CD14-positive monocyte (primary cell): Measurements from ENCODE around the gene DLGAP1. TPM values are rescaled to one million over a fixed set of nuclear protein-coding genes. Genes with fewer than 3 reads are reported as not detected.

ENCODE experiments used
- DNase-seq, 3 donors: peaks; one replicate each; pipeline ENCODE4 v3.0.0-alpha.2; 2011 to 2022
- H2AFZ ChIP-seq: 2 replicates; pipeline ENCODE4 v1.6.0; 2012; ENCODE audit warnings: mild to moderate bottlenecking, low read depth, low read length, inconsistent platforms; ENCODE audit not compliant: insufficient read depth, poor library complexity, severe bottlenecking
- H3K27ac ChIP-seq, 2 donors: 1 replicate in 1 of 2; 2 replicates in 1 of 2; pipeline ENCODE4 v1.5.1; 2012 to 2013; ENCODE audit warnings: low read length in 2 of 2, control low read depth in 1 of 2, inconsistent platforms in 1 of 2, low read depth in 1 of 2, mild to moderate bottlenecking in 1 of 2
- H3K27me3 ChIP-seq, 2 donors: one replicate each; pipeline versions ENCODE4 v1.6.0 to v1.6.1; 2011 to 2013; ENCODE audit warnings: low read length in 2 of 2; ENCODE audit not compliant: control insufficient read depth in 2 of 2, insufficient read depth in 2 of 2
- H3K36me3 ChIP-seq, 2 donors: replicated peaks in 1 of 2; 1 replicate in 1 of 2; 2 replicates in 1 of 2; pipeline versions ENCODE4 v1.5.1 to v1.6.1; 2012 to 2013; ENCODE audit warnings: low read length in 2 of 2, control low read depth in 1 of 2, inconsistent platforms in 1 of 2, mild to moderate bottlenecking in 1 of 2; ENCODE audit not compliant: insufficient read depth in 2 of 2, control insufficient read depth in 1 of 2
- H3K4me1 ChIP-seq, 2 donors: 1 replicate in 1 of 2; 2 replicates in 1 of 2; pipeline versions ENCODE4 v1.5.1 to v1.6.1; 2012 to 2013; ENCODE audit warnings: low read length in 2 of 2, control low read depth in 1 of 2, inconsistent platforms in 1 of 2, mild to moderate bottlenecking in 1 of 2, moderate library complexity in 1 of 2; ENCODE audit not compliant: insufficient read depth in 2 of 2, control insufficient read depth in 1 of 2
- H3K4me2 ChIP-seq: replicated peaks from 2 replicates; pipeline ENCODE3; 2012; ENCODE audit warnings: low read length, moderate library complexity, mild to moderate bottlenecking; ENCODE audit not compliant: poor library complexity, severe bottlenecking; ENCODE audit errors: extremely low read depth
- H3K4me3 ChIP-seq, 3 experiments: fragments of 200-600 bp in 1 of 3; sonication (generic) in 1 of 3; replicated peaks in 1 of 3; 1 replicate in 2 of 3; 2 replicates in 1 of 3; pipeline ENCODE4 v1.5.1; 2011 to 2013; ENCODE audit warnings: low read length in 3 of 3, mild to moderate bottlenecking in 3 of 3, control low read depth in 2 of 3, low read depth in 2 of 3, inconsistent platforms in 1 of 3, moderate library complexity in 1 of 3
- H3K79me2 ChIP-seq: 2 replicates; pipeline ENCODE4 v1.6.0; 2012; ENCODE audit warnings: mild to moderate bottlenecking, control low read depth, inconsistent platforms, low read length, moderate library complexity; ENCODE audit not compliant: insufficient read depth
- H3K9ac ChIP-seq: 2 replicates; pipeline ENCODE4 v1.6.0; 2017; ENCODE audit warnings: low read length, mild to moderate bottlenecking; ENCODE audit not compliant: insufficient read depth, poor library complexity, severe bottlenecking
- H3K9me3 ChIP-seq, 2 donors: replicated peaks in 1 of 2; 1 replicate in 1 of 2; 2 replicates in 1 of 2; pipeline versions ENCODE4 v1.5.1 to v1.6.1; 2012 to 2013; ENCODE audit warnings: low read length in 2 of 2, control low read depth in 1 of 2; ENCODE audit not compliant: control insufficient read depth in 1 of 2, insufficient read depth in 1 of 2
- H4K20me1 ChIP-seq: 2 replicates; pipeline ENCODE4 v1.6.0; 2012; ENCODE audit warnings: mild to moderate bottlenecking, low read length, control low read depth, moderate library complexity; ENCODE audit not compliant: insufficient read depth
- H3K27ac Mint-ChIP-seq, 7 donors: one replicate each; pipeline ENCODE4 v1.8.0; 2020; ENCODE audit warnings: mild to moderate bottlenecking in 7 of 7, mixed read lengths in 7 of 7, moderate library complexity in 6 of 7, inconsistent platforms in 2 of 7
- H3K27me3 Mint-ChIP-seq, 3 donors: one replicate each; pipeline ENCODE4 v1.8.0; 2021 to 2022; ENCODE audit warnings: low read depth in 3 of 3, mild to moderate bottlenecking in 3 of 3, mixed read lengths in 3 of 3, moderate library complexity in 3 of 3, inconsistent platforms in 1 of 3
- H3K36me3 Mint-ChIP-seq, 2 donors: one replicate each; pipeline ENCODE4 v1.8.0; 2020; ENCODE audit warnings: mixed read lengths in 2 of 2, inconsistent platforms in 1 of 2, mild to moderate bottlenecking in 1 of 2
- H3K4me1 Mint-ChIP-seq: one replicate; pipeline ENCODE4 v1.8.0; 2020; ENCODE audit warnings: mild to moderate bottlenecking, mixed read lengths
- H3K4me3 Mint-ChIP-seq, 2 donors: one replicate each; pipeline ENCODE4 v1.8.0; 2020; ENCODE audit warnings: mild to moderate bottlenecking in 2 of 2, mixed read lengths in 2 of 2, moderate library complexity in 1 of 2
- H3K9me3 Mint-ChIP-seq, 7 donors: one replicate each; pipeline ENCODE4 v1.8.0; 2020 to 2022; ENCODE audit warnings: mixed read lengths in 7 of 7, mild to moderate bottlenecking in 6 of 7, moderate library complexity in 6 of 7, inconsistent platforms in 2 of 7
- WGBS: methylation state at CpG from one replicate; pipeline ENCODE4 v1.1.5; 2013; ENCODE audit warnings: missing lambda C conversion rate; ENCODE audit not compliant: insufficient coverage; 5-methylcytosine and 5-hydroxymethylcytosine counted together
- intact Hi-C, 2 donors: fragments of 100-400 bp; cut with micrococcal nuclease; formaldehyde crosslinking; loops; one replicate each; pipeline versions ENCODE4 v1.15.0 to v1.15.1; 2023
- polyA plus RNA-seq, 3 donors: library from polyadenylated mRNA; depleted of rRNA in 1 of 3; unstranded in 2 of 3; stranded (reverse) in 1 of 3; fragments of 300-500 nt in 2 of 3; fragments of >200 nt in 1 of 3; fragmentation: Illumina TruSeq in 2 of 3; gene quantifications; 1 replicate in 2 of 3; 2 replicates in 1 of 3; pipeline ENCODE4 v1.2.3, GENCODE V29; 2012 to 2021
- TF ChIP-seq, protein P1 (sequence below): fragments of 200-600 bp; IDR thresholded peaks from one replicate; pipeline ENCODE4 v1.8.0; 2022; ENCODE audit warnings: antibody characterized with exemption, mild to moderate bottlenecking

DLGAP1 gene
- polyA plus RNA-seq, 3 donors, result 0.09 to 0.42 TPM; not detected in 1

GRCh38 chr18:3452750-3453539 lies 1002.2 kb downstream of the DLGAP1 start:
- Mint-ChIP-seq H3K9me3 (peaks cover 0 to 3% (median 0%) of the 10 kb centered on the region in 7 donors), H3K4me3 (peak overlapping the region; percentile 93 to 94), H3K27ac (peak overlapping the region; percentile 87 to 100 (median 97)), H3K4me1 (peaks cover 22% of the 10 kb centered on the region), H3K27me3 (peaks cover 0 to 4% (median 1%) of the 10 kb centered on the region in 3 donors), H3K36me3 (peaks cover 18 to 20% of the 10 kb centered on the region in 2 donors)
- H3K4me1 ChIP-seq, result peaks cover 32 to 42% of the 10 kb centered on the region in 2 donors
- no peaks in the 10 kb centered on the region for H3K9me3 ChIP-seq
- H3K9ac ChIP-seq, result peak overlapping the region; percentile 98
- WGBS, result 85% methylated on average over 12 of the region's 17 CpGs
- H3K36me3 ChIP-seq, result peaks cover 20 to 24% of the 10 kb centered on the region in 2 donors
- no peaks in the 10 kb centered on the region for H3K27me3 ChIP-seq
- DNase-seq, result no peak
- peak overlapping the region; percentile 48 for H2AFZ ChIP-seq
- peak overlapping the region; percentile 73 to 86 (median 77) for H3K4me3 ChIP-seq
- peaks cover 26% of the 10 kb centered on the region for H4K20me1 ChIP-seq
- H3K27ac ChIP-seq, result peak overlapping the region in 1 of 2 donors; percentile 99
- H3K79me2 ChIP-seq, result peaks cover 51% of the 10 kb centered on the region
- peak overlapping the region; percentile 79 for H3K4me2 ChIP-seq
- TF ChIP-seq, protein P1, sequence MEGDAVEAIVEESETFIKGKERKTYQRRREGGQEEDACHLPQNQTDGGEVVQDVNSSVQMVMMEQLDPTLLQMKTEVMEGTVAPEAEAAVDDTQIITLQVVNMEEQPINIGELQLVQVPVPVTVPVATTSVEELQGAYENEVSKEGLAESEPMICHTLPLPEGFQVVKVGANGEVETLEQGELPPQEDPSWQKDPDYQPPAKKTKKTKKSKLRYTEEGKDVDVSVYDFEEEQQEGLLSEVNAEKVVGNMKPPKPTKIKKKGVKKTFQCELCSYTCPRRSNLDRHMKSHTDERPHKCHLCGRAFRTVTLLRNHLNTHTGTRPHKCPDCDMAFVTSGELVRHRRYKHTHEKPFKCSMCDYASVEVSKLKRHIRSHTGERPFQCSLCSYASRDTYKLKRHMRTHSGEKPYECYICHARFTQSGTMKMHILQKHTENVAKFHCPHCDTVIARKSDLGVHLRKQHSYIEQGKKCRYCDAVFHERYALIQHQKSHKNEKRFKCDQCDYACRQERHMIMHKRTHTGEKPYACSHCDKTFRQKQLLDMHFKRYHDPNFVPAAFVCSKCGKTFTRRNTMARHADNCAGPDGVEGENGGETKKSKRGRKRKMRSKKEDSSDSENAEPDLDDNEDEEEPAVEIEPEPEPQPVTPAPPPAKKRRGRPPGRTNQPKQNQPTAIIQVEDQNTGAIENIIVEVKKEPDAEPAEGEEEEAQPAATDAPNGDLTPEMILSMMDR, result no peak
- intact Hi-C loops, result loop anchor here (5.0 to 10.0 kb wide), 5 partner anchors 168 to 798 kb away; partner anchors contain the start of genes EMILIN2 (in 1 of the 2) and SMCHD1 (in 1 of the 2)

DNA sequence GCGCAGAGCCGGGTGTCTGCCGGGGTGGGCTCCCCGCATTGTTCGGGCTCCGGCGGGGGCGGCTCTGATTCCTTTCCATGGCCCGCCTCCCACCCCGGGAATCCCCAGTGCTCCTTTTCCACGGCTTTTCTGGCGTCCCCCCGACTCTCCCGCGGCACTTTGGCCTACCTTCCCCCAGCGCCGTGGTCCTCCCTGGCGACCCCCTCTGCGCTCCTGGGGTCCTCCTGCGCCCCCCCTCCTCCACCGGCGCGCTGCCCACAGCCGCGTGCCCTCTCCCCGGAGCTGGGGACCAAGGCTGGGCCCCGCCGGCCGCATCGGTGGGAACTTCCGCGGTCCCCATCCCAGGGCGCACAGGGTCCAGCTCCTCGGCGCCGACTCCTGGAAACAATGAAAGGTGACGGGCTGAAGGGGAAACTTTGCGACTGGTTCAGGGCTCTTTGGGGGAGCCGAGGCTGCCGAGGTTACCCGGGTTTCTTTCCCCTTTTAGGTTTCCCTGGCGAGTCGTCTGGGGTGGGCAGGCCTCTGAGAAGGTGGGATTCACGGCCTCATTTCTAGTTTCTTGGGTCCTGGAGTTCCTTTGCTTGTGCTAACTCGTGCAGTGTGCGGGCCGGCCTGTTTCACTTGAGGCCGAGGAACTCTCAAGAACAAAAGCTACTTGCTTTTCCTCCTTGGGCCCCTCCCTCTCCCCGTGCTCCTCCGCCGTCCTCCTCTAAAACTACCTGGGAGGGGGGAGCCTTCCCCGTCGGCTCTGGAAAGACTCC lies 1002.9 kb downstream of the DLGAP1 start:
- peak overlapping the region; percentile 79 for H3K4me2 ChIP-seq
- H3K27ac ChIP-seq, result peak overlapping the region; percentile 99
- DNase-seq, result peak in 2 of 3 donors; percentile 27 to 44
- H3K4me1 Mint-ChIP-seq, result peaks cover 21% of the 10 kb centered on the region
- H3K9me3 ChIP-seq, result no peaks in the 10 kb centered on the region
- H3K4me3 ChIP-seq, result peak overlapping the region; percentile 73 to 86 (median 77)
- H3K9ac ChIP-seq, result peak overlapping the region; percentile 98
- intact Hi-C loops, result loop anchor here (5.0 to 10.0 kb wide), 5 partner anchors 167 to 797 kb away; partner anchors contain the start of genes EMILIN2 (in 1 of the 2) and SMCHD1 (in 1 of the 2)
- H2AFZ ChIP-seq, result peak overlapping the region; percentile 48
- H3K4me1 ChIP-seq, result peaks cover 38 to 50% of the 10 kb centered on the region in 2 donors
- peaks cover 0 to 4% (median 1%) of the 10 kb centered on the region in 3 donors for H3K27me3 Mint-ChIP-seq
- TF ChIP-seq, protein P1, result no peak
- H3K79me2 ChIP-seq, result peaks cover 51% of the 10 kb centered on the region
- peak overlapping the region; percentile 94 to 100 (median 97) for H3K27ac Mint-ChIP-seq
- under 1% methylated on average over 44 of the region's 53 CpGs for WGBS
- H4K20me1 ChIP-seq, result peaks cover 23% of the 10 kb centered on the region
- H3K9me3 Mint-ChIP-seq, result peaks cover 0 to 3% (median 0%) of the 10 kb centered on the region in 7 donors
- H3K27me3 ChIP-seq, result no peaks in the 10 kb centered on the region
- peaks cover 10 to 14% of the 10 kb centered on the region in 2 donors for H3K36me3 Mint-ChIP-seq
- H3K4me3 Mint-ChIP-seq, result peak overlapping the region; percentile 93 to 94
- peaks cover 12 to 16% of the 10 kb centered on the region in 2 donors for H3K36me3 ChIP-seq
